GM19193 (cell line): ENCODE results near the gene CELSR3.

ENCODE experiments used
- POLR2A ChIP-seq: IDR thresholded peaks from 4 replicates; pipeline ENCODE4 v1.6.1; 2011; ENCODE audit not compliant: insufficient read depth, insufficient read length; ENCODE audit errors: extremely low read depth

Gene CELSR3

DNA sequence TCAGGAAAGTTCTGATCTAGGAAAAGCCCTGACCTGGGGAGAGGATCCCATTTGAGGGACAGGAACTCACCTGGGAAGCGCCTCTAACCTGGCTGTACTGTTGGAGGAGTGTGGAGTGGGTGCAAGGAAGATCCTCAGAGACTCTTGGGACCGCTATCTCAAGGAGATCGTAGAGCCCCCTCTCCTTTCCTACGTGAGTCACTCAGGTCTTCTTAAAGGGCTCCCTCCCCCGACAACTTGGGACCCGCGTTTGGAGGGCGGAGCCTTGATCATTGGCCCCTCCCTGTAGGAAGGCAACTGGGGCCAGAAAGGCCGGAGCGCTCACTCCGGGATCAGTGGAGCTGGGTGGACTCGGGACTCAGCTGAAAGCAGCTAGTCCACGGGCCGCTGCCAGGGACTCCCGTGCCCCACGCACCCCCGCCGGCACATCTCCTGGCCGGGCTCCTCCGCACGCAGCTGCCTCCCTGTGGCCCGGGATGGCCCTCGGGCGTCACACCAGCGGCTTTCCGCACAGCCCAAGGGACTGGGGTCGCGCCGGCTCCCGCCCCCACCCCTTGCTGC is 27.9 kb downstream of the CELSR3 start:
- no peak for TF ChIP-seq POLR2A

GRCh38 chr3:48633743-48634142 is 28.9 kb downstream of the CELSR3 start:
- no peak for TF ChIP-seq POLR2A

DNA sequence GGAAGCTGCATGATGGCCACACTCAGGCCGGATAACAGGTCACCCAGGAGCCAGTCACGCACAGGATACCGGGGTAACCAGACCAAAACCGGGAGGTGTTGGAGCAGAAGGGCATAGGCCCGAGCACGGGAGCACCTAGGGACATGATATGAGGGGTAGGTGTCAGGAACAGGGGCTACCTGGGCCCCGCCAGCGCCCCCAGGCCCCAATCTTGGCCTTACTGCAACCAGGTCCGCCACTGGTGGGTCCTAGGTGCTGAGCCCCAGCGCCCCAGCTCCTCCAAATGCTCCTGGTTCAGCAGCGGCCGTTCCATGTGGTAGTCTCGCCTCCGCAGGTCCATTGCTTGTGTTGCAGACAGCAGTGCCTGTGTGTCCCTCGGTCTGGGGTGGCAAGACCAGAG is 29.4 kb downstream of the CELSR3 start:
- TF ChIP-seq POLR2A, result no peak

DNA sequence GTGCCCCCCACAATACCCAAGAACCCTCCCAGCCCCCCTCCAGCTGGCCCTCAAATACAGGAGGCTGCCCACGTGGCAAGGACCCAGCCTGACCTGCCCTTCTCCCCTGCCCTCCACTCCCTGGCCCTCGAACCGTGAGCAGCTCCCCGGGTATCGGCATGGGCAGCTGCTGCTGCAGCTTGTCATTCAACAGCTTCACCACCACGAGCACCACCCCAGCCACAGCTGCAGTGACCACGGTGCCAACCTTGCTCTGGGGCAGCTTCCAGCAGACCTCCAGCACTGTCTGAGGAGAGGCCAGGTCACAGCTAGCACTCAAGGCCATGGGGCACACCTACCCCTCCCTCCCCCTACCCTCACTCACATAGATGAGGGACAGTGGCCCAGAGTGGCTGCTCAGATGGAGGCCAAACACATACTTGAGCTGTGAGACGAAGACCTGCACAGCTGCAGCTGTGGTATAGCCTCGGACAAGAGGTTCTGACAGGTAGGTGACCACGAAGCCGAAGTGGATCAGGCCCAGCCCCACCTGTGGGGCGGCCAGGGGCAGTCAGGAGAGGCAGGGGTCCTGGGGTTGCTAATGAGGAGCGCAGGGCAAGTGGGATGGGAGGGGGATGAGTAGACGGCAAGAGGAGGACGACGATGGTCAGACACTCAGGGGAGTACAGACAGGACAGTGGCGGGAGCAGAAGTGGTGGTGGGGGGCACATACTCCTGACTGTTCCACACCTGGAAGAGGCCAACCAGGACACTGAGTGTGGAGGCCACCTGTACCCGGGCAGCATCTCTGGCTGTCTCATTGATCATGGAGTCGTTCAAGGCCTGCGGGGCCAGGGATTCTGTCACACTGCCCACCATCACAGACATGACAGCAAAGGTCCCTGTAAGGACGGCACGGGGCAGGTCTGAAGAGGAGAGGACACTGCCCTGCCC is 30.9 kb downstream of the CELSR3 start:
- no peak for TF ChIP-seq POLR2A

DNA sequence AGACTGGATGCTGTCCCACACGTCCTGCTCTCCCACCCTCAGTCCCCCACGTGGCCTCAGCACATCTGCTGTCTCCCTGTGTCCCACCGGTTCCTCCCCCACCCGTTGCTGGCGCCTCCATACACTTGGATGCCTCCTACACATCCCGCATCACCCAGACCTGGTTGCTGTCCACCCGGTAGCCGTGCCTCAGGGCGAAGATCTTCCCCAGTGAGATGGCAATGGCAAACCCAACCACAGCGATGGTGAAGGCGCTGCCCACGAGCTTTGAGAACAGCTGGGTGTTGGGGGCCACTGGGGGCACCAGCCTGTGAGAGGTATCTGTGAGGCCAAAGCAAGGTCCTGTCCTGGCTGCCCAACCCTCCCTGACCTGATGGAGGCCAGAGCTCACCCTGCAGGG is 31.9 kb downstream of the CELSR3 start:
- TF ChIP-seq POLR2A, result no peak

DNA sequence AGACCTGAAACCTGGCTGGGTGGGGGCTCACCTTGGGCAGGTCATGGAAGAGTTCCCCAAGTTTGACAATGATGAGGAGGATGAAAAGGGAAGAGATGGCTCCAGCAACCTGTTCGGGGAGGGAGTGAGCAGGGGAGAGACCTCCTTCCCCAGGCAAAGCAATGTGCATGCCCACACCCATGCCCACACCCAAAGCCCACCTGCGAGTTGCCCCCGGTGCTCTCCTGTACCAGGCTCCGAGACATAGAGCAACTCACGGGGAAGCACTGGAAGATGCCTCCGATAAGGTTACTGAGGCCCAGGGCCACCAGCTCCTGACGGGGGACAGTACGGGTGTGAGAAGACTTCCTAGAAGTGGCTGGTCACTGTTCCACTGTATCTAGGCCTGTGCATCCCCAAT is 32.3 kb downstream of the CELSR3 start:
- no peak for TF ChIP-seq POLR2A

DNA sequence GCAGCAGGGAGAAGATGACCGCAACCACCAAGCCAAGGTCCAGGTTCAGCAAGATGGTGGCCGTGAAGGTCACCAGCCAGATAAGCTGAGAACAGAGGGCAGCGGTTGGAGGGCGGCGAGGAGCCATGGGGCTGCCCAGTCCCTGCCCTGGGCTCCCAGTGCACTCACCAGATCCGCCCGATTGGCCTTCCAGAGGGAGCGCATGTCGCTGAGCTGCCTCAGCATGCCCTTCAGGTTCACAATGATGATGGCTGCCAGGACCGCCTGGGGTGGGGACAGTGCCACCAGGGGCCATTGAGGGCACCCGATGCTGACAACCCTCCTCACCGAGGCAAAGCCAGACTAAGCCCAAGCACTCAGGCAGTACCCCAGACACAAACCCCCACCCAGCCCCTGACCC is 32.8 kb downstream of the CELSR3 start:
- TF ChIP-seq POLR2A, result no peak

DNA sequence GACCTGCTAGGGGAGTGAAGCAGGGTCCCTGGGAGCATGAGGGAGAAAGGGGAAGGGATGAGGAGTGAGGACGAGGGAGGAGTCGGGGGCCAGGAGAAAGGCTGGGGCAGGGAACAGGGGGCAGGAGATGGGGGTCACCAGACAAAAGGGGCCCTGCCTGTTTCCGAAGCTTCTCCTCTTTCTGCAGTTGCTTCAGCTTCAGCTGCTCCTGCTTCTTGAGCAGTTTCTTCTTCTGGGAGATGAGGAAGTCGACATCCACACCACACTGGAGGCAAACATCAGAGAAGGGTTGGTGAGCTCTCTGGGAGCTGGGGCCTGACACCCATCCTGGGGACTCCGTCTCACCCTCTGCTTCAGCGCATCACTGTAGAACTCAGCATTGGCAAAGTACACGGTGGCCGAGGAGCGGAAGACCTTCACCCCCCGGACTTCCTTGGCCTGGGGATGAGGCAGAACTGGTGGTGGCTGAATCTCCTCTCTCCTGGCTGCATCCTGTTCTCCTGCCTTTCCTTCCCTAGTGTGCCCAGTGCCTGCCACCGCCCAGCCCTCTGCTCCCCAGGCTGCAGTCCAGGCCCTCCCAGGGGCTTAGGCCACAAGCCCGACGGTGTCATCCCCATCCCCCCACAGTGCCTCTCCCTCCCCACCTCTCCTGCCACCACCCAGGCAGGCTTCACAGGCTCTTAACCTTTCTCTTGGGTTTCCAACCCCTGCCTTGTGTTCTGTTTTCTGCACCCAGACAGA is 34.2 kb downstream of the CELSR3 start:
- TF ChIP-seq POLR2A, result no peak

DNA sequence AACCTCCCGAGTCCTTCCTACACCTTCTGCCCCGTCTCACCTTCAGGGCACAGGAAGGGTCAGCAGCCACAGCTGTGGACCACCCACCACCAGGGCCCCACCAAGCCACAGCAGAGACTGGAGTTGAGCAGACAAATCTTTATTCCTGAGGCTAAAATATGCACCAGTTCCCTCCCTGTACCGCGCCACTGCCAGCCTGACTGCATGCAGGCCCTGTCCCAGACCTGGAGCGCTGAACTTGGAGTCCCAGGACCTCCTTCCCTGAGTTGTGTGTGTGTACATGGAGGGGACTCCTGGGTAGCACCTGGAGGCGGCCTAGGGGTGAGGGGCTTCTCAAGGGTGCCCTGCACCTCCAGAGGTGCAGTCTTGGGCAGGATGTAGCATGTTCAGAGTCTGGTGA is 37.1 kb downstream of the CELSR3 start:
- no peak for TF ChIP-seq POLR2A

- TF ChIP-seq POLR2A, result no peak
Observed at GRCh38 chr3:48624767-48625166, 37.9 kb downstream of the CELSR3 start.

GRCh38 chr3:48623851-48624547 is 38.7 kb downstream of the CELSR3 start:
- no peak for TF ChIP-seq POLR2A

- TF ChIP-seq POLR2A, result no peak
Observed at GRCh38 chr3:48621461-48621869, 41.2 kb downstream of the CELSR3 start, which contains the start of gene TMEM89. TMEM89 (minus strand) TSS chr3:48621769; CDS start chr3:48621756, 13 bp downstream.

- TF ChIP-seq POLR2A, result no peak
Observed at GRCh38 chr3:48619541-48620524, 42.9 kb downstream of the CELSR3 start.

GRCh38 chr3:48617559-48617958 is 45.1 kb downstream of the CELSR3 start:
- TF ChIP-seq POLR2A, result no peak

DNA sequence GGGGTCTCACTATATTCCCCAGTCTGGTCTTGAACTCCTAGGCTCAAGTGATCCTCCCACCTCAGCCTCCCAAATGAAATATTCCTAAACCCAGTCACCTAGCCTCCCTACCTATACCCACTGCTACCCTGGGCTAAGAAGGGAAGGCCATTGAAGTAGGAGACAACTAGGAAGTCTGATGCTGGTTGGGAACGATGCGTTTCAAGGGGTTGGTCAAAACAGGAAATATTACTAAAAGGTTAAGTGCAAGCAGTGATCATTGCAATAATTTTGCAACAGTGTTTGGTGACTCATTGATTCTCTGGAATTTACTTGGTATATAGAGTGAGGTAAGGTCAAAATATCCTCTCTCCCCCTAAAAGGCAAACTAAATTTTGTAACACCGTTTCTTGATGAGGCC is 48.6 kb downstream of the CELSR3 start:
- TF ChIP-seq POLR2A, result no peak

DNA sequence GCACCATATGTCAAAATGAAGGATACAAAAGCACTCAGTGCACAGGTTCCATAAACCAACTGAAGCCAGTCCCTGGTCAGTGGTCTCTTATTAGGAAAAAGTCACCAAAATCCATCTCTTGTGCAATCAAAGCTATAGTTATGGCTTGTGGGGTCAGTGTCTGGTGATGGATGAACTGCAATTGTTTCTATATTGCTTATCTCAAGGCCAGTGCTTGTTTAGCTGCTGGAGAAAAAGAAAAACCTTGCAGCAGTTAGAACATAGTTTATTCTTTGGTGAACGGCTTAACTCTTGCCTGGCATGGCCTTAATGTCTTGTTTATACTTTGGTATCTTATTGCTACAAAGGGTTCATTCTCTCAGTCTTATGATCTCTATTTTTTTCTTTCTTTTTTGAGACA is 50.4 kb downstream of the CELSR3 start:
- TF ChIP-seq POLR2A, result no peak
